Pons (tissue), 1 donor: ENCODE measurements around the gene SH3BP4.

Source experiments
- DNase-seq: peaks from one replicate; pipeline ENCODE4 v3.0.0-alpha.2; 2016; ENCODE audit warnings: low spot score

The SH3BP4 gene

GRCh38 chr2:234998404-234999211 lies 46.8 kb downstream of the SH3BP4 start:
- DNase-seq: no peak

- DNase-seq: no peak
Observed at GRCh38 chr2:234999740-235000425, 48.1 kb downstream of the SH3BP4 start.

DNA sequence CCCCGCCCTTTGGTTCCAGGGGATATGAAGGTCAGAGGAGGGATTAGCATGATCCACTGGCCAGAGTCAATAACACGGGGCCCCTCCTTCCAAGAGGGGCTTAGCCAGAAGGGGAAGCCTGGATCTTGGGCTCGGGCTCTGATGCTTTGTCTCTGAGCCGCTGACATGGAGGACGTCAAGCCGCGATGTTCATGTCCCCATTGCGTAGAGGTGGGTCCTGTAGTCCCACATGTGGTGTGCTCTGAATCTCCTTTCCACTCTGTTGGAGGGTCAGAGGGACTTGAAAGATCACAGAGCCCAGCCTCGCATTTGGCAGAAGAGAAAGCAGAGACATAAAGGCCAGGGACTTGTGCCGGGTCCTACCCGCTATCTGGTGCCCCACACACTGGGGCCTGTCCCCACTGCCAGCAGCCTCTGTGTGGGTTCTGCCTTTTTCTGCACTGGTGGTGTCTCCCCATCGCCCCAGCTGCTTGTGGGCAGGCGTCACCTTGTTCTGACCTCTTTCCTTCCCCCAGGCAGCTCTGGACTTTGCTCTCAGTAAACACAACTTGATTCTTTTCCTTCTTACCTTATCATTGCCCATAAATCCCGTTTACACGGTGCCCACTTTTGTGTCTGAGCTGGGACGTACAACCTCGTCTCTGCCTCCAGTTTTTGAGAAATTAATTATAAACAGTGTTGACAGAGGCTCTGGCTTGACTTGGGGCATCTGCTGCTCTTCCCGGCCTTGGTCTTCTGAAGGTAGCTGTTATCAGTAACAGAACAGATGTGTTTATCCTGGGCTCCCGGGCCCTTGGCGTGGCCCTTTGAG lies 48.8 kb downstream of the SH3BP4 start:
- no peak for DNase-seq

GRCh38 chr2:235001237-235002133 lies 49.7 kb downstream of the SH3BP4 start:
- DNase-seq: no peak

GRCh38 chr2:235002198-235003095 lies 50.6 kb downstream of the SH3BP4 start:
- no peak for DNase-seq

DNA sequence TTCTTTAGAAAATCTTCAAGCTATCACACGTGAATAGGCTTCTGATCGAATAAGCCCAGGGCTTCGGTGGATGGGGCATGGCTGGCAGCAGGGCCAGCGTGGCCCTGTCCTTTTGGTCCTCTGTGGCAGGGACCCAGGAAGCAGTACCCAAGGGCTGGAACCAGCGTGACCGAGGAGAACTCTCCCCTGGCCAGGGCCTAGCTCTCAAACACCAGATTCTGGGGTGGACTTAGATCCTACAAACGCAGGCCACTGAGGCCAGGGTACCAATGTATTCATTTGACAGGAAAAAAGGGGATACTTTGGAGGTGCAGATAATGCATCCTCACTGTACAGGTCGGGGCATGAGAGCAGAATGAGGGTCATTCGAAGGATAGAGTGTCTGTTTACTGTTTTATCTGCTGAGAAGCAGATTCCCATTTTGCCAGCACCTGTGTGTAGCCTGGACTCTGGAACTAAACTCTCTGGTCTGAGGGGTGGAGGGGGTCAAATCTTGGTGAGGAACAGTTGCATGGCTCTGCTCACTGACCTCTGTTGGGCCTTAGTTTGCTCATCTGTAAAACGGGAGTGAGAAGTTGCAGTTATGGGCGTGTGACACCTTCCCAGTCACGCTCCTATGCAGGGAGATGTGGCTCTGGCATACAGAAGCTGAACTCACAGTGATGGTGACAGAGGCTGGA lies 51.4 kb downstream of the SH3BP4 start:
- no peak for DNase-seq

DNA sequence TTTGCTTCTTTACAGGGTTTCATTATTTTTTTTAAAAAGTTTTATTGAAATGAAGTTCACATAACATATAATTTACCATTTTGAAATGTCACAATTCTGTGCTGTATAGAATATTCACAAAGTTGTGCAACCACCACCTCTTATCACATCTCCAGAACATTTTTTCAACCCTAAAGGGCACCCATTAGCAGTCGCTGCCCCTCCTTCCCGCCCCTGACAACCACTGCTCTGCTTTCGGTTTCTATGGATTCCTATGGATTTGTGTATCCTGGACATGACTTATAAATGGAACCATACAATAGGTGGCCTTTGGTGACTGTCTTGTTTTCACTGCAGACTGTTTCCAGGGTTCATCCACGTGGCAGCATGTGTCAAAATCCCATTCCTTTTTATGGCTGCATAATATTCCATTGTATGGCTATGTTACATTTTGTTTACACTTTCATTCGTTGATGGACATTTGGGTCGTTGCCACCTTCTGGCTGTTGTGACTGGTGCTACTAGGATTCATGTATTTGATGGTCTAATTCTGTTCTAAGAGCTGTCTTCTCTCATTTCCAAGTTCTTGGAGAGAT lies 52.6 kb downstream of the SH3BP4 start:
- DNase-seq: no peak

- DNase-seq: no peak
Observed at GRCh38 chr2:235005023-235005422, 53.2 kb downstream of the SH3BP4 start.

DNA sequence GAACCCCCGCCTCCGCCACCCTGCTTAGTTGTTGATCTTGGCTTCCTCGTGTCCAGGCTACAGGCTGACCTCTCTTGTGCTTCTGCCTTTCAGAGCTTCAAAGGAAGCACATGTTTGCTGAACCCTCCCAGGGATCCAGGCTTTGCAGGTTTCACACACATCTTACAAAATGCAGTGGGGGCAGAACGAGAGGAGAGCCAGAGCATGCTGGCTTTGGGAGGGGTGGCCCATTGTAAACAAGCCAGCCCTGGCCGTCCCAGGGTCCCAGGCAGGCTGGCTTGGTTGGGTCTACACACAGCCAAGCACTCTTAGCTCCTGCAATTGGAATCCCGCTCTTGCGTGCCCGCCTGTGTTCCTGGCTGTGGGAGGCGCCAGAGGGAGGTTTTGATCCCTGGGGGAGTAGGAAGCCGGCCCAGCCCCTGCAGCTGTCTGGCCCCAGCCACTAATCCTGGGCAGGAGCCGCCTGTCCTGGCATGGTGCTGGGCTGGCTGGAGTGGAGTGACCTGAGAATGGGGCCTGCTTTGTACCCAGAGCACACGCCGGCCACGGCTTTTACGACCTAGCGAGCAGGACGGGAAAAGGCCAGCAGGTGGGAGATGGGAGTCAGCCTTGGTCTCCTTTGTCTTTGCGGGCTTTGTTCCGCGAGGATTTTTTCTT lies 53.9 kb downstream of the SH3BP4 start:
- peak; percentile 50 for DNase-seq

DNA sequence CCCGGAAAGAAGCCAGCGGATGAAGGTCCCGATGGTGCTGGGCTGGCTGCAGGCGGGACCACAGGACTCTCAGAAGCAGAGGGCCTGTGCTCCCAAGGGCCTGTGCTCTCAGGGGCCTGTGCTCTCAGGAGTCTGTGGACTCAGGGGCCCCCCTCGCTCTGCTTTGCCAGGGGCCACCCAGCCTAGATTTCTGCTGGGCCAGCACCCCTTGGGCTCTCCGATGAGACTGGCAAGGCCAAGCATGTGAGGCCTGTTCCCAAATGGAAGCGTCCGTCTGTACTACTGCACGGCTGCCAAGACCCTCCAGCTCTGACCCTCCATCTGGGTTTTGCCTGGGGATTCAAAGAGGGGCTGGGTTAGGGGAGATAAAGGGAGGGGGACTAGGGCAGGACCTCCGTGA lies 54.6 kb downstream of the SH3BP4 start:
- DNase-seq: no peak

DNA sequence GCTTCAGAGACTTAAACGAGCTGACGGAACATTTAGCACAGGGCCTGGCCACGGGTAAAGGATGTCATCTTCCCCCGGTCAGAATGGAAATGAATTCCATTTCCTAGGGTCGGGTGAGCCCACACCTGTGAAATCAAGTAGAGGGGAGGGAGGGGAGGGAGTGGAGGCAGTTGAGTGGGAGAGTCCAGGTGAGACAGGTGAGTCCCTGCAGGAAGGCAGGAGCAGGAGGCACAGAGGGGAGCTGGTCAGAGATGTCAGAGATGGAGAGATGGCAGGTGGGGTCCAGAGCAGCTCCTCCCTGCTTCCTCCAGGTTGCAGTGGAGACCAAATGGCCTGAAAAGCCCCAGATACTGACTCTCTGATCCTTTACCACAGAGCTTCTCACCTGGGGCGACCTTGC lies 55.2 kb downstream of the SH3BP4 start:
- DNase-seq: no peak

- no peak for DNase-seq
Observed at GRCh38 chr2:235007664-235008457, 56.0 kb downstream of the SH3BP4 start.

DNA sequence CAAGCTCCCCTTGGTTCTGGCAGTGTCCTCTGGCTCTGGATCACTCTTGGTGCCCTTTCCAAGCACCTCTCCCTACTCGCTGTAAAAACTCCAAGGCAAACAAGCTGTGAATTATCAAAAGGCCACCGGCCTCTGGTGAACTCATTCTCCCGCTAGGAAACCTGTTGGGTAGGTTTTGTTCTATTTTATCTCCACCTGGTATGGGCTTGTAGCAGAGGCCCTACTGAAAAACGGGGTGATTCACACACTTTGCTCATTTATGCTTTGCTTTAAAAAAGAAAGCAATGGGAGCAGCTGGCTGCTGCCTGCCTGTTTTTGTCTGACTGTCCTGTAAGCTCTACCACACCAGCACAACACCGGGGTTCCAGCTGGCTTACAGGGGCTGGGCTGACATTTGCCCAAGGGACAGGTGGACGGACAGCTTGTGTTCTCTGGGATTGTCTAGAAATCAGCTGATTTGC lies 56.8 kb downstream of the SH3BP4 start:
- no peak for DNase-seq

DNA sequence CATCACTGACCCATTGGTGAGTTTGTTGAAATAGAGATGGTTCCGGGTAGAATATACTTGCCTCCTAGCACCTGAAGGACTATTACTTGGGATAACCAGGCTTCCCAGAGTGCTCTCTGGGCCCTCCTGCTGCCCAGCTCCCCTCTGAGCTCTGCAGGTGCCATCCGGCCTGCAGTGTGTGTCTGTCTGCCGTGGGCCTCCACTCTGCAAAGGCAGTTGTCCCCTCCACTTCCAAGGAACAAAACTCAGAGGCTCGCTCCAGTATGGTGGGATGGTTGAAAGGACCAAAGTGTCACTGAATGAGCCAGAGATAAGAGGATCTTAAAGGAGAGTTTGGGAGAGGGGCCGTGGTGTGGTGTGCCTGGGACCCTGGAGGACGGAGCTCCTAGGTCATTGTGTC lies 57.3 kb downstream of the SH3BP4 start:
- DNase-seq: no peak

DNA sequence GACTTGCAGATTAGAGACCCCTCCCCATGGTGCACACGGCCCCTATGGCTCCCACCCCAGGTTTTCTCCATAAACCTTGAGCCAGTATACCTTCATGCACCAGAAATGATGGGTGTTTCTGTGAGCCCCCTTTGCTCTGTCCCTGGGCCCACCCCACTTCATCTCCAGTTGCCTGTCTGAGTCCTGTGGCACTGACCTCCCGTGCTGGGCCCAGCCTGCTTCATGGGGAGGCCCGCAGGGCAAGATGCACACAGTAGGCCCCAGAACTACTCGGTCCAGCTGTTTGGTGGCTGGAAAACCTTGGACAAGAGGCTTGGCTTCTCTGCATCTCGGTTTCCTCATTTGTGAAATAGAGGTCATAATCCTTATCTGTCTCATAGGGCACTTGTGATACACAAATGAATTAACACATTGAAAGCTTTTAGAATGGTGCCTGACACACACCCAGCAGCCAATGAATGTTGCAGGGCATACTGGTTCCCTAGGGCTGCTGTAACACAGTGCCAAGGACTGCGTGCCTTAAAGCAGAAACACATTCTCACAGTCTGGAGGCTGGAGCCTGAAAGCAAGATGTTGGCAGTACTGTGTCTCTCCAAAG lies 58.4 kb downstream of the SH3BP4 start:
- DNase-seq: no peak

DNA sequence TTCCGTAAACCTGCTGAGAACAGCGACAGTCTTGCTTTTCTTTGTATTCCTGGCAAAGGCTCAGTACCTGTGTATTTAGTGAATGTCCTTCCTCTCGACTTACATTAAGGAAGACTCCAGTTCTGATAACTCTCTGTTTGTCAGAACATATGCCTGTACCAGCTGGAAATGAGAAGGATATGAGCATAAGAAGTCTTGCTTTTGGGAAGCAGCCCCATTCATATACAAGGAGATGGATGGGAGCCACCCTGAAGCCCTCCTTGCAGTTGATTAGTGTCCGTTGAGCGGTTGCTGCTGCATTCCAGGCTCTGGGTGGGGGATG lies 59.8 kb downstream of the SH3BP4 start:
- DNase-seq: no peak

DNA sequence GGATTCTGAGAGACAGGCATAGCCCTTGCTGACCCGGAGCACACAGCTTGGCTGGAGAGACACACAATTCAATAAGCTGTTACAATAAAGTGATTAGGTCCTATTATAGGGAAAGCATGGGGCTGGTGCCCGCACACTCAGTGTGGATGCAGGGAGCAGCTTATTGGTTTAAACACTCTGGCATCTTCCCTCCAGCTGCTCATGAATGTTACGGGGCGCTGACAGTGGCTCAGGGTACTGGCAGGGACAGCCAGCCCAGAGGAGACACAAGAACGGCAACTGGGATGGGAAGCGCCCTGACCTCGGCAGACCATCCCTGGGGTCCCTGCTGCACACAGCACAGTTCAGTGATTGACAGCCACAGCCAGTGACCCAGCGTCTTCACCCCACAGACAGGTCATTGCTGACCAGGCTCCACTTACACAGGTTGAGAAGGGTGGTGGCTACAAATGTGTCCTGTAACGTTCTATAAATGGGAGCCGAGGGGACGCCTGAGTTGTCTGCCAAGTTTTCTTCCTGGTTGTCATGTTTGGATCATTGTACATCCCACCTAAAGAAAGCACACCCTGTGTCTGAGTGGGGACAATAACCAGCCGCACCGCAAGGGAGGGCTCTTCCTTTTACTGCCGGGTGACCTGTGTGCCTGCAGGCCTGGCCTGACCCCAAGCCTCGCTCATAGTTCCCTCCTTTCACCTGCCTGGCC lies 60.3 kb downstream of the SH3BP4 start:
- DNase-seq: no peak
